Smooth muscle cell of the brain vasculature (primary cell): ENCODE results near the gene PHF21B.

ENCODE experiments used
- DNase-seq: peaks from one replicate; pipeline ENCODE4 v3.0.0-alpha.2; 2012; ENCODE audit warnings: low read depth, low spot score

The PHF21B gene

DNA sequence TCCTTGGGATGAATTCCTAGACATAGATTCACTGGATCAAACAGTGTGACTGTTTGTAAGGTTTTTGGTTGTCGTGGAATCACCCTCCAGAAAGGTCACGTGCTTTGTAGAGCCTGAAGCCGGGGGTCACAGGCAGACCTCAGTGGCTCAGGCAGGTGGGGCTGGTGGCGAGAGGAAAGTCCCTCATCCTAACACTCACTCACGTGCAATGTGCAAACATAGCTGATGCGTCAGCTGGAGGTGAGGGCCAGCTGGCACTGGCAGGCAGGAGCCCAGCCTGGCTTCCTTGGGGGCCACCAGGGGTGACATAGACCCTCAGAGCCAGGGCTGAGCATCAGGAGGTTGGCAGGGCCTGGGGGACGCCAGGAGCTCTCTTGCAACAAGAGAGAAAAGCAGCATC lies 167.4 kb downstream of the PHF21B start:
- no peak for DNase-seq

DNA sequence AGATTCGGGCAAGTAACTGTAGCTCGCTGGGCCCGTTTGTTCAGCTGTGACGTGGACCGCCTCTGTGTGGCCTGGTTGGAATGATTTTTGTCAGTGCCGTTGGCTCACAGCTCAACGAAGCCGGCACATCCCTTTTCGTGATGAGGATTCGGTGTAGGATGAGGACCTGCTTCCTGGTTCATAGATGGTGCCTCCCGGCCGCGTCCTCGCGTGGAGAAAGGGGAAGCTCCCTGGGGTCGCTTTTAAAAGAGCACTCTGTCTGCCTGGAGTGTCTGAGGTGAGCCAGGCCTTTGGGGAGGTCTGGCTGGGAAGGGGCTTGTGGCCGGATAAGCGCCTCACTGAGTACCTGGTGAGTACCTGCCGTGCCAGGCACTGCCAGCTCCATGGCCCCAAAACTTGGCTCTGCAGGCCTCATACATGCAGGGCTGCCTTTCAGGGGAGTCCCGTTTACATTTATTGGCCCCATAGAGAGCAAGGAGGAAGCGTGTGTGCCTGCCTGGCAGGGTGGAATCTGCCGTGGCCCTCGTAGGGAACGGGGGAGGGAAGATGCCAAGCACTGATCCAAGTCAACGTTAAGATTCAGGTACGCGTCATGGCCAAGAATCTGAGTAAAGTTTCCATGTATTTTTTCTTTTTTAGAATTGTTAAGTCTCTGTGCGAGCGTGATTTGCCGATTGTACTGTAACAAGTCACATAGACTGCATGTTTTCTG lies 169.0 kb downstream of the PHF21B start:
- DNase-seq: no peak

DNA sequence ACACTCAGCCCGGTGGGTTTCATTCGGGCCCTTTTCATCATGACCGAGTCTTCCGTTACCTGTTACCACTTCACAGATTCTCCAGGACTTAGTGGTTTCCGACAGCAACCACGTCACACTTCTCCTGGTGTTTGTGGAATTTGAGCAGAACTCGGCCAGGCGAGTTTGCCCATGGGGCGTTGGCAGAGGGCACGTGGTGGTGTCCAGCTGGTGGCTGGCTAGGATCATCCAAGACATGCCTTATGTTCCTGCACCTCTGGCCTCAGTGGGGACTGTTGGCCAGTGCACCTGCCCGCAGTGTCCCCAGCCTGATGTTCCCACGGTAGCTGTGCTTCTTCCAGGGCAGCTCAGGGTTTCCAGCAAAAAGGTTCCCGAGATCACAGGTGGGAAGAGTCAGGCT lies 170.1 kb downstream of the PHF21B start:
- DNase-seq: no peak

DNA sequence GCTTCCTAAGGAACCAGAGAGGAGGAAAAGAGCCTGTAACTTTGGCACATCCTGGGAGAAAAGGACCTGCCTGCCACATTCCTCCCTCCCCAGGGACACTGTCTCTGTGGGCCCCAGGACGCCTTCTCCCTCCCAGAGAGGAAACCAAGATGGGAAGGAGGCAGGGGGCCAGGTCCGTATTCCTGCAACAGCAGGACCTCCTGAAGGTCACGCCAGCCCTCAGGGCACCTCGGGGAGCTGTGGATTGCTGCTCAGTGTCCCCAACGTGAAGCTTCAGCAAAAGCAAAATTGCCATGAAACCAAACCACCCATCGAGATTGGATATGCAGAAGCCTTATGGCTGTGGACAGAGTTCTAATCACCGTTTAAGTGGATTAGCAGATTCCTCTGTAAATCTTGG lies 170.7 kb downstream of the PHF21B start:
- no peak for DNase-seq

DNA sequence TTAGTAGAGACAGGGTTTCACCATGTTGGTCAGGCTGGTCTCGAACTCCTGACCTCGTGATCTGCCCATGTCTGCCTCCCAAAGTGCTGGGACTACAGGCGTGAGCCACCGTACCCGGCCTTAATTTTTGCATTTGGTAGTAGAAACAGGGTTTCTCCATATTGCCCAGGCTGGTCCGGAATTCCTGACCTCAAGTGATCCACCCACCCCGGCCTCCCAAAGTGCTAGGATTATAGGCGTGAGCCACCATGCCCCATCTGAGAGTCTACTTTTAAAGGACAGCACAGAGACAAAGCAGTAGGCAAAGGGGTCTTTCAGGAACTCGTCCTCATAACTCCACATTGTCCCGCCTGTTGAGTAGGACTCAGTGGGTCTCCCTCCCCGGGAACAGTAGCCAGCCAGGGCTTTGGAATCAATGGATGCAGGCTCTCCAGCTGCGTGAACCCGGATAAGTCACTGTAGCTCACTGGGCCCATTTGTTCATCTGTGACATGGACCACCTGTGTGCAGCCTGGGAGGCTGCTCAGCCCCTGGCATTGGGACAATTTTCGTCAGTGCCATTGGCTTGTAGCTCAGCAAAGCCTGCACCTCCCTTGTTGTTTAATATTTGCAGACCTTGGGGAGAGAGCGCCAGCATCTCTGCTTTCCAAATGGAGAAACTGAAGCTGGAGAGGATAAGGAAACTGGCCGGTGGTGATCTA lies 171.3 kb downstream of the PHF21B start:
- no peak for DNase-seq

DNA sequence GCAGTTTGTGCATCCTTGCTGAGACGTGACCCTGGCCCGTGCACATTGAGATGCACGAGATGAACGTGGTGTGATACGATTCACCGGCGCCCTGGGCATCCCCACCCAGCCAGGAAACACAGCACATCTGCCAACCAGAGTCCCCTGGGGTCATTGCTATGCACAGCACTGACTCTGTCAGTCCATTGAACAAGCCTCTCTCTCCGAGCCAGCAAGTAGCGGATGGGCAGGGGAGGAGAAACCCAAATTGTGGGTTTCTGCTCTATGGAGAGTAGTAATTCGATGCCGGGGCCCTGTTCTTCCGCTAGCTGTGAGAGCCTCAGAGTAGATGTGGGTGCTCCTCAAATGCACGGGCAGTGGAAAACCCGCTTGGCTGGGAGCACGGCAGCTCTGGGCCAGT lies 172.3 kb downstream of the PHF21B start:
- DNase-seq: no peak

DNA sequence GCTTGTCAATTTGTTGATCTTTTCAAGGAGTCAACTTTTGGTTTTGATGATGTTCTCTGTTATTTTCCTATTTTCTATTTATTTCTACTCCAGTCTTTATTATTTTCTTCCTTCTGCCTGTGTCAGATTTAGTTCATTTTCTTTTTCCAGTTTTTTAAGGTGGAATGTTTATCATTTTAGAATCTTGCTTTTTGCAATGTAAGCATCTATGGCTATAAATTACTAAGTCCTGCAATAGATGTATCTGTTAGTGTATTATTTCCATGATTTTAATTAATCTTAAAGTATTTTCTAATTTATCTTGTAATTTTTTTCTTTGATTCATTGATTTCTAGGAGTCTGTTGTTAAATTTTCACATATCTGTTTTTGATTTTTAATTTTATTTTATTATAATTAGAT lies 175.7 kb downstream of the PHF21B start:
- no peak for DNase-seq

DNA sequence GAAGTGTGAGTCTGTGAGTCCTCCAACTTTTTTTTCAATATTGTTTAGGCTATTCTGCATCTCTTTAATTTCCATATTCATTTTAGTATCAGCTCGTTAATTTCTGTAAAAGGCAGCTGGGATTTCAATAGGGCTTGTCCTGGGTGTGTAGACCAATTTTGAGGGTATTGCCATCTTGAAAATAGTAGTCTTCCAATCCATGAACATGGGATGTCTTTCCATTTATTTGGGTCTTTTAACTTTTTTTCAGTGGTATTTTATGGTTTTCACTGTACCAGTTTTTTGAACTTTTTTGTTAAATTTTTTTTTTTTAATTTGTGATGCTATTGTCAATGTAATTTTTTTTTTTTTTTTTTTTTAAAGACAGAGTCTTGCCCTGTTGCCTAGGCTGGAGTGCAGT lies 177.9 kb downstream of the PHF21B start:
- no peak for DNase-seq
